SH-SY5Y (cell line): ENCODE results near the gene PPM1H.

ENCODE experiments used
- GATA2 ChIP-seq: IDR thresholded peaks from 2 replicates; pipeline ENCODE4 v1.6.1; 2011; ENCODE audit warnings: mild to moderate bottlenecking, low read depth, low read length
- GATA3 ChIP-seq: IDR thresholded peaks from 2 replicates; pipeline ENCODE4 v1.6.1; 2011; ENCODE audit warnings: low read depth, mild to moderate bottlenecking, low read length, moderate library complexity

PPM1H gene

DNA sequence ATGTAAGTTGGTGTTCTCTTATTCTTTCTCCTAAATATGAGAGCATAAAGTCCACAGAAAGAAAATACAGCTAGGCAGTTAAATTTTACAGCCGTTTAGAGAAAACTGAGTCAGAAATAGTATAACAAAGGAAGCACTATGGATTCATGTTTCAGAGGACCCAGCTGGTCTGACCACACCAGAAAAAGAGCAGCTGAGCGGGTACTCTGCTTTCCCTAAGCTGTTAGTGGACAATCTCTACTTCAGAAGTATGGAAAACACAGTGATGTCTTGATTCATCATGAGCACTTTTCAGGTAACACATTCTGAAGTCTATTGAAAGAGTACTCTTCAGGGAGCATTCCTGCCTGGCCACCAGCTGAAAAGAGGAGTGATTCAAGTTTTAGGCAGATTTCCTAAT is 12.4 kb downstream of the PPM1H start:
- TF ChIP-seq GATA2 (no peak), GATA3 (no peak)

DNA sequence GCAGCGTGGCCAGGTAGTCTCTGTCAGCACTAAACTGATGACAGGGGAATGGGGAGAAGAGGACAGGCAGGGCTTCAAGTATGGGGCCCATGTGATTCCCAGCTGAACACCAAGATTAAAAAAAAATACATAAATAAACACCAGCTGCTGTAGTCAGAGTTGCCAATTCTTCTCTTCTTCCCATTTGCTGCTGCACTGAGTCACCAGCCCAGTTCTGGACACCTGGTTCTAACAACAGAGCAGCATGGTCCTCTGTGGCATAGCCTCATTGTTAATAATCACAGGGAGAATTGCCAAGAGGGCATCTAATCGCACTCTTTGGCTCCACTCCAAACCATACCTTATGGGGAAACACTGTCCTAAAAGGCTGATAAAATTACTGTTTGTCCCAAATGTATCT is 15.1 kb downstream of the PPM1H start:
- TF ChIP-seq GATA2 (no peak), GATA3 (no peak)

DNA sequence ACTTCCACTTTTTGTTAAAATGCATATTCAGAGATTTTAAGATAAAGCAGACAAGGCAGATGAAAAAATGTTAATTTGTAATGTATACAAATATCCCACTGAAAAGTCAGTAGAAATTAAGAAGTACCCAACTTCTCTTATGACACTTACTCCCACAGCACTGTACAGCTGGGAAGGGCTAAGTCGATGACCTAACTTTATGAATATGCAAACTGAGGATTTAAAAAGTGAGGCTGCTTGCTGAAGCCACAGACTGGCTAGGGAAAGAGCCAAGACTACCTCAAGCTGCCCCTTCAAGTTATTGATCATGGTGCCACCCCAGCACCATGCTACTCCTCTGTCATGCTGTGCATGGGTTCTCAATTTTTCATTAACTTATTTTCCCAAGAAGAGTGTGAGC is 17.0 kb downstream of the PPM1H start:
- TF ChIP-seq GATA2: no peak
- no peak for TF ChIP-seq GATA3

DNA sequence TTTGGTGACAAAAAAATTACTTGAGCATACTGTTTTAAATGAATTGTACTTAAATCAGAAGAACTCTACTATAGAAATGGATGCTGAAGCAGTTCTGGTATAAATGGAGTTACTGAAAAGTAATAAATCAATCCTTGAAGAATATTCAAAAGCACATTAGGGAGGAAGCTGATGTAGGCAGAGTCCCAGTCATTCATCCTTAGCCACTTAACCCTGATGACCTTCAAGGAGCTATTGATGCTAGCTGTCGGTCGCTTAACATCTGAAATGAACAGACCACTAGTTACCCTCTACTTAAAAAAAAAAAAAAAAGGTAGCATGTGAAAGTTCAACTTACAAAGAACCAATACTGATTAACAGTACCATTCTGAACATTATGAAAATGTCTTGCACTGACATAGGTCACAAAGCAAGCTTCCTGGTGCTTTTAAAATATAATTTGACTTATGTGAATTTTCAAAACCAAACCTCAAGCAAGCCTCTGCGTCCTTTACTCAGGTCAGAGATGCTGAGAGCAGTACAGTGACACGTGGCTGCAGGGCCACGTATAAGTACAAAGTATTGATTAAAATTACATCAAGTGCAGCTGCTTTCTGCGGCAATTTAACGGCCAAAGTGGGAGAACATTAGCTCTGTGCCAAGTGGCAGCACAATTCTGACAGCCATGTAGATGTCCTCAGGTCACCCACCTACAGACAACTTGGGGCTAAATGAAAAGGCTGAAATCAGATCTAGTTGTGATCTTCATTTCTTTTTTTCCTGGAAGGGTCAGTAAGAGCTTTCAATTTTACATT is 18.1 kb downstream of the PPM1H start:
- TF ChIP-seq GATA2: no peak
- TF ChIP-seq GATA3: no peak

DNA sequence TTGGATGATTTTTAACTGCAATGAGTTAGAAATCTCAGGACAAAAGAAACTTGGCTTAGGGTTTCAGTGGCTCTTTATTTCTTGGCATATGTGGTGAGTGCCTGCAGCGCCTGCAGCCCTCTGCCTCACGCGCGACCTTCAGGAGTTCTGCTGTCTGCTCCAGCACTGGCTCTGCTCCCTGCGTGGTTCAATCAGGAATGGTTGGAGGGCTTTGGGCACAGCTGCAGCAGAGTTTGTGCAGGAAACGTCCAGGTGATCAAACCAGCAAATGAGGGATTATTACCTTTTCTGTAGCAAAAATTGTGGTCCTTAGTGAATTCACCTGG is 19.8 kb downstream of the PPM1H start:
- TF ChIP-seq GATA3 (no peak), GATA2 (no peak)

DNA sequence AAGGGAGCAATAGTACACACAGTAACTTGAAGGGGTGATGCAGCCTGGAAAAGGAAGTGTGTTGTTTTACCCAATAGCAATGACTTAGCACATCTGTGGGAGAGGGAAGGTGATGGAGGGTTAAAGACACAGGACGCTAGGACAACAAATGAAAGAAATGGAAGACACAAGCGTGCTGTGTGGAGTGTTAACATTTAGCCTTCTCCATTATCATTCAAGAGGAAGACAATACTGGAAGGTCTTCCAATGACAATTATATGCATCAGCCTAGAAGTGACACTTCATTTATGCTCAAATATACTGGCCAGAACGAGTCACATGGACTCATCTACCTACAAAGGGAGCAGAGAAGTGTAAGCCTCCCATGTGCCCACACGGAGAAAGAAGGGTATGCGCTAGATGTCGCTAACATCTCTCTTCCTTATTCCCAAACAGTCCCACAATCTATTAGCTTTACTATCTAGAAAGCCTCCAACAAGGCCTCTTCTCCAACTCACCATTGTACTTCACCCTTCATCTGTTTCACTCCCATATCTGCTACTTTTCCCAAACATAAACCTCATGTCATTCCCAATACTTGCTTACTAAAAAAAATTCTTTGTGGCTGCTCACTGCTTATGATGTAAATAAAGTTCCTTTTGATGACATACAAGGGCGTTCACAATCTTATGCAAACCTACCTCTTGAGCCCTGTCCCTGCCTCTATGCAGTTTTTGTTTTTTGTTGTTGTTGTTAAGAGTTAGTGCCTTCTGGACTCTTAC is 20.3 kb downstream of the PPM1H start:
- TF ChIP-seq GATA3 (no peak), GATA2 (no peak)

DNA sequence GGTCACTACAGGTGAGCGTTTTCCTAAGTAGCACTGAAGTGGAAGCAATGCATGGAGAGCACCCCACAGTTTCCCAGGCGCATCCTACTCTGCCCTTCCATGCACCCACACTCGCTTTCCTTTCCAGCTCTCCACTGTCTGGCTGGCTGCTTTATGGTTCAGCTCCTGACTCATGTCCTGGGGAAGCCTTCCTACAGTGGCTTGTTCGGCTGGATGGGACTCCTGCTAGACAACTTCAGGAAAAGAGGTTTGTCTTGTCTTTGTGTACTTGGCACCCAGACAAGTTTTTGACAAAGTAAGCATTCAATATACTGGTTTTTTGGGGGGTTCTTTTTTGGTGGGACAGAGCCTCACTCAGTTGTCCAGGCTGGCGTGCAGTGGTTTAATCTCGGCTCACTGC is 21.6 kb downstream of the PPM1H start:
- TF ChIP-seq GATA3 (no peak), GATA2 (no peak)

DNA sequence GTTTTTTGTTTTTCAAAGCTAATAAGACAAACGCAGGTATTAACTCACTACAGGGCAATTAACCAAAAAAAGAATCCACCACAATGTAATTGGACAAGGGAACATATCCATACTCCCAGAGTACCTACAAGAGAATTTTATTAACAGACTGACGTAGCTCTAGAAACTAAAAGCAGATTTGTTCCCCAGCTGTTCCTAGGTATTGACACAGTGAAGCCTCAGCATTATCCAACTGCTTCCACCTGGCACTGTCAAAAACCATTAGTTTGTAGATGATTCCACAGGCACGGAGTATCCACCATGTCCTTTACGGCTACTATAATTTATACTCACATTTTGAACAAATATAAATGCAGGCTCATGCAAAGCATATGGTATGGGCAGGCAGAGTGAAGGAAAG is 22.3 kb downstream of the PPM1H start:
- no peak for TF ChIP-seq GATA2
- TF ChIP-seq GATA3: no peak

DNA sequence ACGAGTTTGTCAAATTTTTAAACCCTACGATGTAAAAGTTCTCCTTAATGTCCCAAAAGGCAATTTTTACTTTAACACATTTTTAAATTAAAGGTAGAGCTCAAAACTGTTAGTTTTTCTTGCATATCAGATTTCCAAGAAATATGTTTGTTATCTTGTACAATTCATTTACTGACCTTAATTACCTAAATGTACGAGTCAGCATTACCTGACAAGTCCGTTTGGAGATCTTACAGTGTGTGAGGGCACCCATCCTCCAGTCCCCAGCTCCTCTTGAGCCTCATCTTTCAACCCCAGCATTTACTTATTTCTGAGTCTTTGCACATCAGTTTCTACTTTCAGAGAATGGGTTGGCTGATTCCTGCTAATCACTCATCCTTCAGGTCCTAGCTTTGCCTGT is 23.7 kb downstream of the PPM1H start:
- TF ChIP-seq GATA2: no peak
- no peak for TF ChIP-seq GATA3

DNA sequence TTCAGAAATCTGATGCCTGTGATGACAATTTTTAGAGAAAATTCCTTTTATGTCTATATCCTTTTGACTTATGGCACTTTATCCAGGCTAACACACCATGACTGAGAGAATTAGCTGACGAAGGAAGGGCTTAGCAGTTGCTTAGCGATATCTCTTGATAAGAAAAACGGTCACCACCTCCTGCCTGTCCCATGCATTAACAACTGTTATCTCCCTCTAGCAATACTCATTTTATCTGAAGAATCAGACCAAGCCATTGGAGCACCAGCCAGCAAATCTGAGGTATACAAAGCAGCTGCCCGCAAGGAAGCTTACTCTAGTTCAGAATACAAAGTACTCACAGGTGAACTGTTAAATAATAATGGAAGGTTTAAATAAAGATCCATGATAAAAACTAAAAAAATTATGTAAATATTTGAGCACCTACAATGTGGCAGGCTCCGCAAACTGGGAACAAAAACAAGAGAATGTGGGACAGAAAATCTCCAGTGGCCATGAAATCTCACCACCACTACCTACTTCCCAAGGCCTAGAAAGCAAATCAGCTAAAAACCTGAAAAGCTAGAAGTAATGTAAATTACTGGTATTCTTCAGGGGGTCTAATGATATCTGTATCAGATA is 24.3 kb downstream of the PPM1H start:
- TF ChIP-seq GATA2 (no peak), GATA3 (no peak)

DNA sequence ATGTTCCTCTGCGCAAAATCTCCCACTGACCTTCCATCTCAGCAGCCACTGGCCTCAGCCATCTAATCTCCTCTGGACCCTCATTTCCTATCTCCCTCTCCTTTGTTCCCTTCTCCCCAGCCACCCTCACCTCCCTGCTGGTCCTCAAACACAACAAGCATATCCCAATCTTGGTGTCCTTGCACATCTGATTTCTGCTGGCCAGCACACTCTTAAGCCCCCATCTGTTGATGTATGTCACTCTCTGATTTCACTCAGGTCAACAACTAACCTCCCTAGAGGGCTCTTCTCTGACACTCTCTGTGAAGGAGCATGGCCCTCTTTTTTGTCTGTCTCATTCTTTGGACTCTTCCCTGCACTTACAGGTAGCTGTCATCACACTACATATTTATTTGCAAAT is 25.6 kb downstream of the PPM1H start:
- TF ChIP-seq GATA2: no peak
- no peak for TF ChIP-seq GATA3

DNA sequence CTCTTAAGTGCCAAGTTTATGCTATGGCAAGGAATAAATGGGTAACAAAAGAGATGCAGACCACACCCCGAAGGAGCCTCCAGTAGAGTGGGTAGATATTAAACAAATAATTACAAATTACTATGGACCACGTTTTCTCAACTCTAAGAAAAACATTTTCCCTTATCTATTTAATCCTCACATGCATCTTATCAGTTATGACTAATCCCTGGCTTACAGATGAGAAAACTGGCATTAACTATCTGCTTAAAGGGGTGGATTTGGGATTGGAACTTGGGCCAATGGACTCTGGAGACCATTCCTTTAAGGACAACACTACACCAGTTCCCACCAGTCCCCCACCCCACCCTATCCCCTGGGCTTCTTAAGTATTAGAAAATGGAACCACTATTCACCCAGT is 26.3 kb downstream of the PPM1H start:
- TF ChIP-seq GATA3 (no peak), GATA2 (no peak)

DNA sequence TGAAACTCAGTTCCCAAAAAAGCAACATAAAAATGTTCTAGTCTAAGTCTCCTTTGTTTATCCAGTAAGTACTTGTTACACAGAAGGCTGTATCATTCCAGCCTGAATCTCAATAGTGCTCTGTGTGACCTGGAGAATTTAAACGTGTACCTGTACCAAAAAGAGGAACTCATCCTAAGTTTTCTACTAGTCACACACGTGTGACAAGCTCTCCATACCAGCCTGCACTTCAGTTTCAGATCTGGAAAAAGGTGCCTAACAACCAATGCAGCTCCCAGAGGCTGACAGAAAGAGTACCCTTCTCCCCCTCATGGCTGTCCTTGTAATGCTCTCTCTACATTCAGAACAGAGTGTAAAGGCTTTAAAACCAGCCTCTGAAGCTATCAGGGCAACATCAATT is 27.4 kb downstream of the PPM1H start:
- TF ChIP-seq GATA3: no peak

DNA sequence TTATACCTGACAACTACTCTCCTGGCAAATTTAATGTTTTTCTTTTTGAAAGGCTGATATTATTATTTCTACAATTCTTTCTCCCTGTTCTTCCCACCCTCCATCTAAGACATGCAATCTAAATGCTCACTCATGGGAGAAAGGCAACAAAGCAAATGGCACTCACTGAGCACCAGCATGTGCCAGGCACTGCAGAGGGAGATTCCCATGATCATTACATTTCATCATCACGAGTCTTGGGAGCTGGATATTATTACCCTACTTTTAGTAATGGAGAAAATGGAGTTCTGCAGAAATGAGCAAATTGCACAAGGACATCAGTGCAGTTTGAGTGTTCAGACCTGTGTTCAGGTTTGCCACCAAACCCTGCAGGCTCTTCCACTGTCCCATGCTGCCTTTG is 27.9 kb downstream of the PPM1H start:
- TF ChIP-seq GATA2: no peak

DNA sequence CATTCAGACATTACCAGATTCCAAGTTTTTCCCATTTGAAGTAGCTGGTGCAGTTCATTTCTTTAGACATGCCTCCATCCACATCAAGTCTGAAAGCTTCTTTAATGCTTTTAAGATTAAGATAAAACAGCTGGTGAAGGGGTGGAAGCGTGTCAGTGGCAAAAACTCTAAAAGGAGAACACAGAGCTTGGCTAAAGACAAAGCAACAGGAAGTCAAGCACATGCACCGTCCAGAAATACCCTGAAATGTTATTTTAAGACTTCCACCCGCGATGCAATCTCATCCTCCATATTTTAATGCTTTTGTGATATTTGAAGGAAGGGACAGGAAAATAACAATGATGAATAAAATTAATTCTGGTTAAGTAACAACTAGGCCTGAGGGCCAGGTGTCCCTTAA is 31.8 kb downstream of the PPM1H start:
- TF ChIP-seq GATA3: no peak
- TF ChIP-seq GATA2: no peak
